RWPE2 (cell line): ENCODE results near the gene HOATZ.

ENCODE experiments used
- ATAC-seq: fragments of 200-7000 bp; cut with Tn5 transposase; 3 replicates; pipeline ENCODE4 v1.9.1; 2021; ENCODE audit warnings: low read depth
- DNase-seq: peaks from one replicate; pipeline ENCODE4 v3.0.0-alpha.2; 2020; ENCODE audit warnings: low spot score
- H3K27ac ChIP-seq: fragments of 450-650 bp; 2 replicates; pipeline ENCODE4 v1.5.1; 2017; ENCODE audit warnings: mild to moderate bottlenecking; ENCODE audit not compliant: poor library complexity, severe bottlenecking
- H3K27me3 ChIP-seq: fragments of 250-450 bp; sonication (Bioruptor Pico); 2 replicates; pipeline ENCODE4 v1.5.1; 2021; ENCODE audit warnings: mild to moderate bottlenecking, moderate library complexity; ENCODE audit not compliant: insufficient read depth, poor library complexity, severe bottlenecking
- H3K36me3 ChIP-seq: fragments of 250-450 bp; sonication (Bioruptor Pico); 2 replicates; pipeline ENCODE4 v1.5.1; 2020; ENCODE audit warnings: low read depth, mild to moderate bottlenecking, moderate library complexity
- H3K4me1 ChIP-seq: fragments of 250-450 bp; sonication (Bioruptor Pico); 2 replicates; pipeline ENCODE4 v1.5.1; 2021; ENCODE audit warnings: mild to moderate bottlenecking, moderate library complexity; ENCODE audit not compliant: insufficient read depth, poor library complexity, severe bottlenecking
- H3K4me3 ChIP-seq: fragments of 250-450 bp; sonication (Bioruptor Pico); 2 replicates; pipeline ENCODE4 v1.5.1; 2021; ENCODE audit warnings: mild to moderate bottlenecking, moderate library complexity; ENCODE audit not compliant: severe bottlenecking
- H3K9me3 ChIP-seq: fragments of 250-450 bp; sonication (Bioruptor Pico); 2 replicates; pipeline ENCODE4 v1.5.1; 2021; ENCODE audit warnings: mild to moderate bottlenecking, moderate library complexity; ENCODE audit not compliant: severe bottlenecking
- TF ChIP-seq, protein P1 (sequence below): fragments of 450-650 bp; IDR thresholded peaks from one replicate; pipeline ENCODE4 v1.5.1; 2017; ENCODE audit warnings: mild to moderate bottlenecking, moderate library complexity; ENCODE audit not compliant: poor library complexity, severe bottlenecking

HOATZ gene

DNA sequence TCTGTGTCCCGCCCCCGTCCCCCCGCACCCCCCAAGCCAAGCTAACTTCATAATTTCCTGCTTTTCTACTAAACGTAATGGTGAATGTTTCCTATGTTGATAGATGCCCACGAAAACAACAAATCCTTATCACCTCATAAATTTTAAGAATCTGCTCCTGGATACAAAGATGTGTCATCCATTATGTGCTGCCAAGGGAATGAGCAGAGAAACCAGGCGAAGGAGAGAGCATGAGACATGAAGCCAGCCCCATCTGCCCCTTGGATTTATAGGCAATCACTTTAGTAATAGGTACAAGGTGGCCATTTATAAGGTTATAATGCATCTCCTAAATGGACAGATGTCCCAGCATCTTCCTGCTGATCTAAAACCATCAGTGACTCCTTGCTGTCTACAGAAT, 56.2 kb downstream of the HOATZ start:
- Histone ChIP-seq H3K4me3 (no peak overlapping the region), H3K36me3 (no peaks in the 10 kb centered on the region), H3K4me1 (no peaks in the 10 kb centered on the region), H3K27me3 (no peaks in the 10 kb centered on the region), H3K27ac (no peak overlapping the region), H3K9me3 (no peaks in the 10 kb centered on the region)
- TF ChIP-seq, protein P1, sequence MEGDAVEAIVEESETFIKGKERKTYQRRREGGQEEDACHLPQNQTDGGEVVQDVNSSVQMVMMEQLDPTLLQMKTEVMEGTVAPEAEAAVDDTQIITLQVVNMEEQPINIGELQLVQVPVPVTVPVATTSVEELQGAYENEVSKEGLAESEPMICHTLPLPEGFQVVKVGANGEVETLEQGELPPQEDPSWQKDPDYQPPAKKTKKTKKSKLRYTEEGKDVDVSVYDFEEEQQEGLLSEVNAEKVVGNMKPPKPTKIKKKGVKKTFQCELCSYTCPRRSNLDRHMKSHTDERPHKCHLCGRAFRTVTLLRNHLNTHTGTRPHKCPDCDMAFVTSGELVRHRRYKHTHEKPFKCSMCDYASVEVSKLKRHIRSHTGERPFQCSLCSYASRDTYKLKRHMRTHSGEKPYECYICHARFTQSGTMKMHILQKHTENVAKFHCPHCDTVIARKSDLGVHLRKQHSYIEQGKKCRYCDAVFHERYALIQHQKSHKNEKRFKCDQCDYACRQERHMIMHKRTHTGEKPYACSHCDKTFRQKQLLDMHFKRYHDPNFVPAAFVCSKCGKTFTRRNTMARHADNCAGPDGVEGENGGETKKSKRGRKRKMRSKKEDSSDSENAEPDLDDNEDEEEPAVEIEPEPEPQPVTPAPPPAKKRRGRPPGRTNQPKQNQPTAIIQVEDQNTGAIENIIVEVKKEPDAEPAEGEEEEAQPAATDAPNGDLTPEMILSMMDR = no peak
- ATAC-seq = no peak
- no peak for DNase-seq

DNA sequence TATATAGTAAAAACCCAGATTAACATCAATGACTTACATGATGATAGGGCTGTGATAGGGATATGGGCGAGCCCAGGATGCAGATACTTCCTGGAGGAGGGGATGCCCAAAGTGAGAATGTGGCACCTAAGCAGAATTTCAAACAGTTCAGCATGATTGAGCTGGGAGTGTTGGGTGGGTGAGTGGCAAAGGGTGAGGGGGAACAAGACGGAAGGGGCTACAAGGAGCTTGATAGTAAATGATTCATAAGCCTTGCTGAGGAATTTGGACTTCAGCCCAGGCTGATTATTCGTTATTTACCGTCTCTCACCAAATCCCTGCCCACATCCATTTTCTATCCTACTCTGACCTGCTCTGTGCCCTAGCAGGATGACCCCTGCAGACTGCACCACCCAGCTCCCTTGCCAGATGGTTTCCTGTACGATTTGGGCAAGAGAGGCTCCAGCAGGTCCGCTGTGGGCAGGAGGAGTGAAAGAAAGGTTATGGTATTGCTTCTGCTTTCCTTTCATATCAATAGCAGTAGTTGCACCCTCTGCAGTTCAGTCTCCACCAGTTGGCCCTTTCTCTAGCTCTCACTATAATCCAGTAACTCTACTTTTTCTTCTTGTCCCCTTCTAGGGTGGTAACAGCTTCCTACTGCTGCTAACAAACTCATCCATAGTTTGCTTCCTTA, 57.4 kb downstream of the HOATZ start:
- ATAC-seq = no peak
- no peak overlapping the region for H3K4me3 ChIP-seq
- DNase-seq = no peak
- TF ChIP-seq, protein P1 = no peak
- H3K9me3 ChIP-seq = no peaks in the 10 kb centered on the region
- no peaks in the 10 kb centered on the region for H3K36me3 ChIP-seq
- no peaks in the 10 kb centered on the region for H3K27me3 ChIP-seq
- H3K4me1 ChIP-seq = no peaks in the 10 kb centered on the region
- H3K27ac ChIP-seq = no peak overlapping the region

DNA sequence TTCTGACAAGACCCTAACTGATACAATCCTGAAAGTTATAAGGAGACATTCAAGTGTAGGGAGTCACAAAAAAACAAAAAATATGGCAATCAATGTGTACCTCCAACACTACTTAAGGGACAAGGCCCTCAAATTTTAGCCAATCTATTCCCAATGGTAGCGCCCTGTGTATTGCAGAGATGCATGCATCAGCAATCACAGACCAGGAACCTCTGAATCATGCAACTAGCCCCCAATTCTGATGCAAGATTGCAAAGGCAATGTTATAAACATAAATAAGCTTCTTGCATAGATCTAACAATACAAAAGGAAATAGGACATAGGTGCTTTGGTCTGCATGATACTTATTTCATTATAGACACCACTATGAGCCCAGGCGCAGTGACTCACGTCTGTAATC, 58.0 kb downstream of the HOATZ start:
- Histone ChIP-seq H3K27me3 (no peaks in the 10 kb centered on the region), H3K36me3 (no peaks in the 10 kb centered on the region), H3K9me3 (no peaks in the 10 kb centered on the region), H3K27ac (no peak overlapping the region), H3K4me3 (no peak overlapping the region), H3K4me1 (no peaks in the 10 kb centered on the region)
- TF ChIP-seq, protein P1 = no peak
- no peak for ATAC-seq
- no peak for DNase-seq

- Histone ChIP-seq H3K27me3 (no peaks in the 10 kb centered on the region), H3K4me1 (no peaks in the 10 kb centered on the region), H3K9me3 (no peaks in the 10 kb centered on the region), H3K27ac (no peak overlapping the region), H3K4me3 (no peak overlapping the region), H3K36me3 (no peaks in the 10 kb centered on the region)
- DNase-seq (no peak), ATAC-seq (no peak)
- TF ChIP-seq, protein P1 = no peak
These were observed 59.3 kb downstream of the HOATZ start for GRCh38 chr11:111573821-111574249.

- H3K9me3 ChIP-seq = no peaks in the 10 kb centered on the region
- no peaks in the 10 kb centered on the region for H3K36me3 ChIP-seq
- no peak overlapping the region for H3K27ac ChIP-seq
- H3K27me3 ChIP-seq = no peaks in the 10 kb centered on the region
- TF ChIP-seq, protein P1 = peak; percentile 28
- H3K4me1 ChIP-seq = no peaks in the 10 kb centered on the region
- no peak for DNase-seq
- ATAC-seq = peak; percentile 52; the same call in 1 of the 3 replicates
- no peak overlapping the region for H3K4me3 ChIP-seq
These were observed 60.0 kb downstream of the HOATZ start for GRCh38 chr11:111574373-111575225.
